K562 (cell line): Measurements from ENCODE around the gene MANBA. TPM values are rescaled to one million over a fixed set of nuclear protein-coding genes. Genes with fewer than 3 reads are reported as not detected.

Experiments
- FOXJ2 ChIP-seq: fragments of 200-800 bp; sonication (Bioruptor generic); IDR thresholded peaks from 2 replicates; pipeline ENCODE4 v1.6.1; 2016; ENCODE audit warnings: missing genetic modification characterization, missing compliant biosample characterization
- GABPA ChIP-seq: fragments of 200-800 bp; sonication (Bioruptor generic); conservative IDR thresholded peaks from 2 replicates; pipeline ENCODE4 v1.6.1; 2016; ENCODE audit warnings: low read depth, missing genetic modification characterization, missing compliant biosample characterization
- GABPB1 ChIP-seq: sonication (generic); formaldehyde crosslinking; IDR thresholded peaks from 2 replicates; pipeline ENCODE4 v1.8.0; 2022; ENCODE audit warnings: mild to moderate bottlenecking, missing genetic modification reagents
- MBD2 ChIP-seq: sonication (generic); IDR thresholded peaks from 2 replicates; pipeline ENCODE4 v1.6.1; 2016; ENCODE audit warnings: low read depth, borderline replicate concordance
- PPARD ChIP-seq: fragments of 250-450 bp; sonication (Bioruptor Pico); IDR thresholded peaks from 2 replicates; pipeline ENCODE4 v1.8.0; 2022; ENCODE audit warnings: inconsistent platforms, mild to moderate bottlenecking, moderate library complexity
- PTTG1 ChIP-seq: fragments of 450-650 bp; IDR thresholded peaks from 2 replicates; pipeline ENCODE4 v1.6.1; 2016; ENCODE audit warnings: low read depth, mild to moderate bottlenecking, missing genetic modification characterization, missing compliant biosample characterization
- PYGO2 ChIP-seq: fragments of 450-650 bp; IDR thresholded peaks from 2 replicates; pipeline ENCODE4 v1.6.1; 2016; ENCODE audit warnings: mild to moderate bottlenecking, missing genetic modification characterization, moderate library complexity, missing compliant biosample characterization
- RBBP5 ChIP-seq: fragments of 200-600 bp; sonication (generic); IDR thresholded peaks from 2 replicates; pipeline ENCODE4 v1.6.1; 2012; ENCODE audit warnings: borderline replicate concordance, mild to moderate bottlenecking, low read length, control low read depth, inconsistent platforms; ENCODE audit not compliant: insufficient read depth, poor library complexity, severe bottlenecking
- SP1 ChIP-seq: sonication (generic); formaldehyde crosslinking; IDR thresholded peaks from 2 replicates; pipeline ENCODE4 v1.8.1; 2022; ENCODE audit warnings: mild to moderate bottlenecking, missing genetic modification reagents
- SRSF9 ChIP-seq: fragments of 200-400 bp; formaldehyde crosslinking; IDR thresholded peaks from 2 replicates; pipeline ENCODE4 v1.6.1; 2017; ENCODE audit warnings: low read depth, low read length, borderline replicate concordance
- ZBTB7A ChIP-seq: IDR thresholded peaks from 2 replicates; pipeline ENCODE4 v1.6.1; 2011; ENCODE audit warnings: low read depth, mild to moderate bottlenecking, low read length, moderate library complexity, borderline replicate concordance; ENCODE audit not compliant: control insufficient read depth
- ZFX ChIP-seq: sonication (generic); formaldehyde crosslinking; IDR thresholded peaks from 2 replicates; pipeline ENCODE4 v1.8.0; 2022; ENCODE audit warnings: mild to moderate bottlenecking, missing genetic modification reagents, moderate library complexity
- ZNF140 ChIP-seq: fragments of 250-450 bp; sonication (Bioruptor Pico); IDR thresholded peaks from 2 replicates; pipeline ENCODE4 v1.8.0; 2021; ENCODE audit warnings: moderate library complexity, mild to moderate bottlenecking, inconsistent platforms
- ZNF239 ChIP-seq: fragments of 250-450 bp; sonication (Bioruptor Pico); IDR thresholded peaks from 2 replicates; pipeline ENCODE4 v1.4.0; 2020; ENCODE audit warnings: mild to moderate bottlenecking
- ZNF695 ChIP-seq: fragments of 450-650 bp; formaldehyde crosslinking; IDR thresholded peaks from 2 replicates; pipeline ENCODE4 v1.4.0; 2020; ENCODE audit warnings: mild to moderate bottlenecking, moderate library complexity
- ZNF699 ChIP-seq: fragments of 250-450 bp; sonication (Bioruptor Pico); IDR thresholded peaks from 2 replicates; pipeline ENCODE4 v1.8.0; 2021; ENCODE audit warnings: mild to moderate bottlenecking, moderate library complexity; ENCODE audit not compliant: insufficient replicate concordance
- polyA plus RNA-seq, 8 experiments: library from polyadenylated mRNA; depleted of rRNA in 4 of 8; stranded (reverse) in 5 of 8; unstranded in 3 of 8; fragments of >200 nt; fragmentation: Nextera tagmentation in 2 of 8; fragmentation: Illumina TruSeq in 1 of 8; extraction: Ambion mirVana in 2 of 8; extraction: Trizol in 1 of 8; gene quantifications; 2 replicates each; pipeline versions ENCODE4 v1.2.1 to v1.2.3, GENCODE V29; 2011 to 2014; ENCODE audit warnings: inconsistent platforms in 1 of 8, missing spikeins in 1 of 8
- total RNA-seq, 7 experiments: library from RNA; depleted of rRNA in 6 of 7; stranded (reverse); fragments of >200 nt in 6 of 7; fragmentation: Illumina TruSeq in 2 of 7; extraction: Trizol in 2 of 7; gene quantifications; 2 replicates each; pipeline versions ENCODE4 v1.2.1 to v1.2.3, GENCODE V29; 2011 to 2021; ENCODE audit warnings: low replicate concordance in 1 of 7
- TF ChIP-seq, protein P1 (sequence below): IDR thresholded peaks from 3 replicates; pipeline ENCODE4 v1.6.1; 2011; ENCODE audit warnings: borderline replicate concordance, mild to moderate bottlenecking; ENCODE audit not compliant: insufficient read length, insufficient read depth
- TF ChIP-seq, protein P2 (sequence below): sonication (generic); formaldehyde crosslinking; IDR thresholded peaks from 2 replicates; pipeline ENCODE4 v1.8.1; 2023; ENCODE audit warnings: mild to moderate bottlenecking, missing genetic modification reagents
- TF ChIP-seq, protein P3 (sequence below): fragments of 200-800 bp; sonication (Bioruptor generic); IDR thresholded peaks from 2 replicates; pipeline ENCODE4 v1.6.1; 2017; ENCODE audit warnings: missing genetic modification characterization, missing compliant biosample characterization

Gene MANBA
- total and polyA plus RNA-seq, 9 of the 15 experiments (the other 6 are each of a cell fraction or from before 2014, with no cell fraction given) = 1.8 to 12.9 (median 7.7) TPM

DNA sequence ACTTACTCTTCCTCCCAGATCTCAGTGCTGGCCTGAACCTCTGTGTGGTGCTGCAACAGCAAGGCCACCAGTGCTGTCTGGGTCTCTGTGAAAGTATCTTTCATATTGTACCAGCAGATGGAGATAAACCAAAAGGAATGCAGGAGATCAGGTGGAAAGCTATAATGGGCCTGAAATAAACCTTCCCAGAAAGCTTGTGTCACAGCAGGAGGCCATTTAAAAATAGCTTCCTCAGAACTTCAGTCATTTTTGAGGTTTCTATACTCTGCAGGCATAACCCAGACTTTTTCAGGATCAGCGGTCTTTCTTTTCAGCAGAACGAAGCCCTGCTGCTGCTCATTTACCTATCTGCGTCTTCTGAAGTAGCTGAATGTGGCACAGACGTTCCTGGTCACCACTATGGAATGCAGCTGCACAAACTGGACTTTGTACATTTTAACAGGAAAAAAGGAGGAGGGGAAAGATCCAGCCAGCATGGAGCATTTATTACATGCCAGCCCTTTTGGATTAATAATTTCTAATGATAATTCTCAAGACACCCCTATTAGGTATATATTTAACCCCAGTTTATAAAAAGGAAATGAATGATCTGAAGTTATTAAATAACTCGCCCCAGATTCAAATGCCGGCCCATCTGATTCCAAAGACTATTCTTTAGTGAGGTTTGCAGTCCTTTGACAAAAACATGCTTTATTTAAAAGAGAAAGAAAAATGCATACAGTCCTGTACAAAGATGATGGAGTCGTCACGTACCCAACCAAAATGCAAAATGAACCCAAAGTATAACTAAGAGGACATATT, 139.9 kb downstream of the MANBA start (continued):
- TF ChIP-seq, protein P1, sequence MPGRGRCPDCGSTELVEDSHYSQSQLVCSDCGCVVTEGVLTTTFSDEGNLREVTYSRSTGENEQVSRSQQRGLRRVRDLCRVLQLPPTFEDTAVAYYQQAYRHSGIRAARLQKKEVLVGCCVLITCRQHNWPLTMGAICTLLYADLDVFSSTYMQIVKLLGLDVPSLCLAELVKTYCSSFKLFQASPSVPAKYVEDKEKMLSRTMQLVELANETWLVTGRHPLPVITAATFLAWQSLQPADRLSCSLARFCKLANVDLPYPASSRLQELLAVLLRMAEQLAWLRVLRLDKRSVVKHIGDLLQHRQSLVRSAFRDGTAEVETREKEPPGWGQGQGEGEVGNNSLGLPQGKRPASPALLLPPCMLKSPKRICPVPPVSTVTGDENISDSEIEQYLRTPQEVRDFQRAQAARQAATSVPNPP = no peak
- TF ChIP-seq SP1 (CRISPR knock-in tag) = no peak
- TF ChIP-seq RBBP5 = no peak
- no peak for TF ChIP-seq PTTG1
- TF ChIP-seq GABPB1 (CRISPR knock-in tag) = no peak
- TF ChIP-seq GABPA (tag) = no peak
- TF ChIP-seq MBD2 = no peak
- no peak for TF ChIP-seq ZNF140 (CRISPR knock-in tag)
- no peak for TF ChIP-seq ZFX (CRISPR knock-in tag)
- no peak for TF ChIP-seq SRSF9
- no peak for TF ChIP-seq FOXJ2
- no peak for TF ChIP-seq ZNF699
- no peak for TF ChIP-seq PPARD (CRISPR knock-in tag)
- TF ChIP-seq PYGO2 (tag) = no peak
- no peak for TF ChIP-seq ZBTB7A
- TF ChIP-seq ZNF239 = no peak
- TF ChIP-seq, protein P2, sequence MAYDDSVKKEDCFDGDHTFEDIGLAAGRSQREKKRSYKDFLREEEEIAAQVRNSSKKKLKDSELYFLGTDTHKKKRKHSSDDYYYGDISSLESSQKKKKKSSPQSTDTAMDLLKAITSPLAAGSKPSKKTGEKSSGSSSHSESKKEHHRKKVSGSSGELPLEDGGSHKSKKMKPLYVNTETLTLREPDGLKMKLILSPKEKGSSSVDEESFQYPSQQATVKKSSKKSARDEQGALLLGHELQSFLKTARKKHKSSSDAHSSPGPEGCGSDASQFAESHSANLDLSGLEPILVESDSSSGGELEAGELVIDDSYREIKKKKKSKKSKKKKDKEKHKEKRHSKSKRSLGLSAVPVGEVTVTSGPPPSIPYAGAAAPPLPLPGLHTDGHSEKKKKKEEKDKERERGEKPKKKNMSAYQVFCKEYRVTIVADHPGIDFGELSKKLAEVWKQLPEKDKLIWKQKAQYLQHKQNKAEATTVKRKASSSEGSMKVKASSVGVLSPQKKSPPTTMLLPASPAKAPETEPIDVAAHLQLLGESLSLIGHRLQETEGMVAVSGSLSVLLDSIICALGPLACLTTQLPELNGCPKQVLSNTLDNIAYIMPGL (CRISPR knock-in tag) = no peak
- TF ChIP-seq, protein P3, sequence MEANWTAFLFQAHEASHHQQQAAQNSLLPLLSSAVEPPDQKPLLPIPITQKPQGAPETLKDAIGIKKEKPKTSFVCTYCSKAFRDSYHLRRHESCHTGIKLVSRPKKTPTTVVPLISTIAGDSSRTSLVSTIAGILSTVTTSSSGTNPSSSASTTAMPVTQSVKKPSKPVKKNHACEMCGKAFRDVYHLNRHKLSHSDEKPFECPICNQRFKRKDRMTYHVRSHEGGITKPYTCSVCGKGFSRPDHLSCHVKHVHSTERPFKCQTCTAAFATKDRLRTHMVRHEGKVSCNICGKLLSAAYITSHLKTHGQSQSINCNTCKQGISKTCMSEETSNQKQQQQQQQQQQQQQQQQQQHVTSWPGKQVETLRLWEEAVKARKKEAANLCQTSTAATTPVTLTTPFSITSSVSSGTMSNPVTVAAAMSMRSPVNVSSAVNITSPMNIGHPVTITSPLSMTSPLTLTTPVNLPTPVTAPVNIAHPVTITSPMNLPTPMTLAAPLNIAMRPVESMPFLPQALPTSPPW (CRISPR knock-in tag) = no peak
- TF ChIP-seq ZNF695 (CRISPR knock-in tag) = no peak
